HepG2 (cell line): ENCODE data around the gene NMNAT1. TPM values are rescaled to one million over a fixed set of nuclear protein-coding genes. Genes with fewer than 3 reads are reported as not detected.

ENCODE experiments used
- ATAC-seq: fragments of 200-7000 bp; cut with Tn5 transposase; 3 replicates; pipeline ENCODE4 v1.9.1; 2020; ENCODE audit warnings: mild to moderate bottlenecking, moderate library complexity
- BruUV-seq: library from RNA; stranded (reverse); fragments of 400-500 nt; replicated peaks from 2 replicates; lab custom pipeline; 2021; lab: Mats Ljungman, UMichigan
- CTCF ChIA-PET: fragments of 300-600 bp; formaldehyde crosslinking; extraction: SDS; loops from one replicate; lab custom pipeline; 2021; ENCODE audit warnings: low total read pairs, inconsistent platforms, low intra/inter-chr PET ratio; lab: Yijun Ruan, JAX
- POLR2A ChIA-PET: fragments of 350-600 bp; sonication (Branson Sonifier 250); formaldehyde crosslinking; loops from one replicate; lab custom pipeline; 2020; ENCODE audit warnings: antibody characterized with exemption, inconsistent platforms; lab: Yijun Ruan, JAX
- DNase-seq: peaks from one replicate; pipeline ENCODE4 v3.0.0-alpha.2; 2015; ENCODE audit warnings: low spot score
- FAIRE-seq: peaks from 3 replicates; lab custom pipeline; 2011; peaks lifted over from hg19 to GRCh38; lab: Jason Lieb, UNC
- H2AFZ ChIP-seq: one replicate; pipeline ENCODE4 v1.6.1; 2011; ENCODE audit warnings: low read length, inconsistent platforms
- H3K27ac ChIP-seq: fragments of 300-600 bp; 3 replicates; pipeline ENCODE4 v1.8.0; 2011; ENCODE audit warnings: mixed run types, mild to moderate bottlenecking, mixed read lengths, low read length, inconsistent platforms; ENCODE audit not compliant: insufficient read depth; ENCODE audit errors: extremely low read length
- H3K27me3 ChIP-seq, 2 experiments: fragments of 200-600 bp in 1 of 2; 2 replicates in 1 of 2; 3 replicates in 1 of 2; pipeline versions ENCODE4 v1.6.0 to v1.8.0; 2011; ENCODE audit warnings: low read length in 2 of 2, mild to moderate bottlenecking in 2 of 2, moderate library complexity in 2 of 2, inconsistent platforms in 1 of 2; ENCODE audit not compliant: insufficient read depth in 2 of 2, control insufficient read depth in 1 of 2
- H3K36me3 ChIP-seq, 2 experiments: fragments of 200-600 bp in 1 of 2; replicated peaks in 1 of 2; 2 replicates in 1 of 2; 3 replicates in 1 of 2; pipeline versions ENCODE4 v1.5.1 to v1.8.0; 2011; ENCODE audit warnings: low read length in 2 of 2, inconsistent platforms in 1 of 2; ENCODE audit not compliant: insufficient read depth in 2 of 2, control insufficient read depth in 1 of 2
- H3K4me1 ChIP-seq: 2 replicates; pipeline ENCODE4 v1.5.1; 2012; ENCODE audit warnings: low read length, inconsistent platforms; ENCODE audit not compliant: insufficient read depth
- H3K4me2 ChIP-seq: 2 replicates; pipeline ENCODE4 v1.6.0; 2011; ENCODE audit warnings: low read depth, low read length, inconsistent platforms
- H3K4me3 ChIP-seq, 3 experiments: fragments of 200-600 bp in 1 of 3; sonication (generic), shearing (Covaris generic) in 1 of 3; replicated peaks in 1 of 3; 2 replicates each; pipeline ENCODE4 v1.5.1; 2011 to 2016; ENCODE audit warnings: low read length in 3 of 3, inconsistent platforms in 2 of 3, low read depth in 2 of 3, mild to moderate bottlenecking in 2 of 3, control low read depth in 1 of 3, mixed read lengths in 1 of 3; ENCODE audit not compliant: insufficient read depth in 1 of 3
- H3K79me2 ChIP-seq: one replicate; pipeline ENCODE4 v1.6.1; 2011; ENCODE audit warnings: low read length, inconsistent platforms; ENCODE audit not compliant: insufficient read depth
- H3K9ac ChIP-seq: 2 replicates; pipeline ENCODE4 v1.6.0; 2011; ENCODE audit warnings: mild to moderate bottlenecking, low read depth, low read length, inconsistent platforms; ENCODE audit not compliant: insufficient read depth
- H3K9me3 ChIP-seq: 2 replicates; pipeline ENCODE4 v1.5.1; 2012; ENCODE audit warnings: mild to moderate bottlenecking, low read length
- H4K20me1 ChIP-seq: 2 replicates; pipeline ENCODE4 v1.6.0; 2011; ENCODE audit warnings: inconsistent platforms, mild to moderate bottlenecking, low read length, moderate library complexity; ENCODE audit not compliant: insufficient read depth
- NR1H2 ChIP-seq: sonication (generic); formaldehyde crosslinking; IDR thresholded peaks from 2 replicates; pipeline ENCODE4 v1.8.1; 2022; ENCODE audit warnings: low read depth, missing genetic modification reagents, borderline replicate concordance
- PAX8 ChIP-seq: sonication (generic); formaldehyde crosslinking; IDR thresholded peaks from 2 replicates; pipeline ENCODE4 v1.8.0; 2022; ENCODE audit warnings: mild to moderate bottlenecking, missing genetic modification reagents, borderline replicate concordance
- PRDM4 ChIP-seq: sonication (generic); formaldehyde crosslinking; IDR thresholded peaks from 2 replicates; pipeline ENCODE4 v1.9.0; 2021; ENCODE audit warnings: missing genetic modification reagents, borderline replicate concordance
- ZNF274 ChIP-seq: sonication (generic); formaldehyde crosslinking; IDR thresholded peaks from 2 replicates; pipeline ENCODE4 v1.5.1; 2020; ENCODE audit warnings: mild to moderate bottlenecking, missing genetic modification reagents
- ZNF317 ChIP-seq: sonication (generic); formaldehyde crosslinking; IDR thresholded peaks from 2 replicates; pipeline ENCODE4 v1.5.0; 2020; ENCODE audit warnings: mild to moderate bottlenecking, missing genetic modification reagents
- ZNF605 ChIP-seq: sonication (generic); formaldehyde crosslinking; IDR thresholded peaks from 2 replicates; pipeline ENCODE4 v1.8.0; 2022; ENCODE audit warnings: mild to moderate bottlenecking, missing genetic modification reagents
- ZNF703 ChIP-seq: sonication (generic); formaldehyde crosslinking; IDR thresholded peaks from 2 replicates; pipeline ENCODE4 v1.5.1; 2020; ENCODE audit warnings: missing genetic modification reagents, mild to moderate bottlenecking, moderate library complexity, borderline replicate concordance
- ZNF747 ChIP-seq: sonication (generic); formaldehyde crosslinking; IDR thresholded peaks from 2 replicates; pipeline ENCODE4 v1.8.1; 2023; ENCODE audit warnings: missing genetic modification reagents, mild to moderate bottlenecking, borderline replicate concordance
- WGBS: methylation state at CpG from one replicate; pipeline ENCODE4 v1.1.6; 2017; ENCODE audit warnings: low lambda C conversion rate; 5-methylcytosine and 5-hydroxymethylcytosine counted together
- in situ Hi-C: cut with HindIII; loops from 2 replicates; pipeline ENCODE4 v1.10.0; 2017; ENCODE audit warnings: low pct_unique_long_range_greater_than_20kb; ENCODE audit not compliant: extremely low pct_ligation_motif_present
- intact Hi-C: fragments of 100-400 bp; cut with micrococcal nuclease; formaldehyde crosslinking; loops from one replicate; pipeline ENCODE4 v1.10.0; 2022; ENCODE audit not compliant: unreplicated experiment
- polyA plus RNA-seq, 8 experiments: library from polyadenylated mRNA; depleted of rRNA in 3 of 8; stranded (reverse) in 7 of 8; unstranded in 1 of 8; fragments of >200 nt; fragmentation: Illumina TruSeq in 4 of 8; extraction: Trizol in 4 of 8; gene quantifications; 2 replicates each; pipeline versions ENCODE4 v1.2.1 to v1.2.3, GENCODE V29; 2011 to 2016; ENCODE audit warnings: low read depth in 4 of 8, missing spikeins in 1 of 8, mixed read lengths in 1 of 8; ENCODE audit not compliant: insufficient read depth in 1 of 8
- total RNA-seq, 5 experiments: library from RNA; depleted of rRNA; stranded (reverse); fragments of >200 nt; fragmentation: Illumina TruSeq; extraction: Trizol; gene quantifications; 2 replicates each; pipeline ENCODE4 v1.2.3, GENCODE V29; 2016; ENCODE audit warnings: low read depth in 1 of 5
- TF ChIP-seq, protein P1 (sequence below): sonication (generic); formaldehyde crosslinking; IDR thresholded peaks from 2 replicates; pipeline ENCODE4 v1.4.0; 2020; ENCODE audit warnings: missing genetic modification reagents

Gene NMNAT1
- total and polyA plus RNA-seq, 2 of the 13 experiments (the other 11 are each of a cell fraction or from before 2014, with no cell fraction given): 5.6 to 12.2 TPM

DNA sequence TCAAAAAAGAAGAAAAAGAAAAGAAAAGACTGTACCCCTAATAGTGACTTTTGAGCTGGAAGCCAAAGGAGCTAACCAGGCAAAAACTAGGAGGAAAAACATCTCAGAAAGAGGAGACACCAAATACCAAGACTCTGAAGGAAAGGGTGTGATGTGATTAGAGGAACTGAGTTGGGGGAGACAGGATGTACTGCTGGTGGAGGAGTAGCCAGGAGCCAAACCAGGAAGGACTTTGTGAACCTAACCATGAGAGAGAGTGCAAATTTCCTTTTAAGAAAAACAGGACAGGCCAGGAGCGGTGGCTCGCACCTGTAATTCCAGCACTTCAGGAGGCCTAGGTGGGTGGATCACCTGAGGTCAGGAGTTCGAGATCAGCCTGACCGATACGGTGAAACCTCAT, 49.6 kb downstream of the NMNAT1 start:
- Histone ChIP-seq H3K4me1 (peaks cover 7% of the 10 kb centered on the region), H2AFZ (no peak overlapping the region), H3K9me3 (no peaks in the 10 kb centered on the region), H4K20me1 (no peaks in the 10 kb centered on the region), H3K36me3 (no peaks in the 10 kb centered on the region), H3K4me2 (no peak overlapping the region)
- intact Hi-C loops: no loop called here
- ChIA-PET POLR2A (no interaction called here), CTCF (no interaction called here)
- no TSS peak for BruUV-seq
- in situ Hi-C loops: no loop called here
- no peak for ATAC-seq
- TF ChIP-seq ZNF317: no peak
- TF ChIP-seq ZNF747 (CRISPR knock-in tag): no peak
- no peak for TF ChIP-seq ZNF703
- TF ChIP-seq, protein P1, sequence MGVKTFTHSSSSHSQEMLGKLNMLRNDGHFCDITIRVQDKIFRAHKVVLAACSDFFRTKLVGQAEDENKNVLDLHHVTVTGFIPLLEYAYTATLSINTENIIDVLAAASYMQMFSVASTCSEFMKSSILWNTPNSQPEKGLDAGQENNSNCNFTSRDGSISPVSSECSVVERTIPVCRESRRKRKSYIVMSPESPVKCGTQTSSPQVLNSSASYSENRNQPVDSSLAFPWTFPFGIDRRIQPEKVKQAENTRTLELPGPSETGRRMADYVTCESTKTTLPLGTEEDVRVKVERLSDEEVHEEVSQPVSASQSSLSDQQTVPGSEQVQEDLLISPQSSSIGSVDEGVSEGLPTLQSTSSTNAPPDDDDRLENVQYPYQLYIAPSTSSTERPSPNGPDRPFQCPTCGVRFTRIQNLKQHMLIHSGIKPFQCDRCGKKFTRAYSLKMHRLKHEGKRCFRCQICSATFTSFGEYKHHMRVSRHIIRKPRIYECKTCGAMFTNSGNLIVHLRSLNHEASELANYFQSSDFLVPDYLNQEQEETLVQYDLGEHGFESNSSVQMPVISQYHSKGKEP (CRISPR knock-in tag): no peak
- no peak for TF ChIP-seq ZNF605 (CRISPR knock-in tag)
- TF ChIP-seq PRDM4 (CRISPR knock-in tag): no peak
- TF ChIP-seq PAX8 (CRISPR knock-in tag): no peak
- no peak for TF ChIP-seq ZNF274
- no peak for TF ChIP-seq NR1H2 (CRISPR knock-in tag)
- TF ChIP-seq, all 625 proteins: peak for 0
- DNase-seq (no peak), FAIRE-seq (no peak)
- WGBS: 69% methylated on average over 5 of the region's 5 CpGs
- H3K27ac ChIP-seq: no peak overlapping the region
- H3K79me2 ChIP-seq: no peaks in the 10 kb centered on the region
- no peak overlapping the region for H3K9ac ChIP-seq
- H3K27me3 ChIP-seq: peaks cover 3 to 14% of the 10 kb centered on the region in 2 experiments; a peak in 4 of 5 replicates
- no peak overlapping the region for H3K4me3 ChIP-seq
